MM.1S (cell line): Measurements from ENCODE around the gene RNF126.

Experiments
- EZH2 ChIP-seq: fragments of 300-600 bp; sonication (generic); optimal IDR thresholded peaks from 2 replicates; pipeline ENCODE3; 2017; ENCODE audit warnings: low read depth, mild to moderate bottlenecking, antibody characterized with exemption, low read length, mixed read lengths
- TF ChIP-seq, protein P1 (sequence below): fragments of 300-600 bp; sonication (generic); IDR thresholded peaks from 2 replicates; pipeline ENCODE4 v1.5.1; 2016; ENCODE audit warnings: antibody characterized with exemption, low read length, mixed read lengths

GRCh38 chr19:644789-645188 lies 18.2 kb downstream of the RNF126 start:
- no peak for TF ChIP-seq EZH2
- TF ChIP-seq, protein P1, sequence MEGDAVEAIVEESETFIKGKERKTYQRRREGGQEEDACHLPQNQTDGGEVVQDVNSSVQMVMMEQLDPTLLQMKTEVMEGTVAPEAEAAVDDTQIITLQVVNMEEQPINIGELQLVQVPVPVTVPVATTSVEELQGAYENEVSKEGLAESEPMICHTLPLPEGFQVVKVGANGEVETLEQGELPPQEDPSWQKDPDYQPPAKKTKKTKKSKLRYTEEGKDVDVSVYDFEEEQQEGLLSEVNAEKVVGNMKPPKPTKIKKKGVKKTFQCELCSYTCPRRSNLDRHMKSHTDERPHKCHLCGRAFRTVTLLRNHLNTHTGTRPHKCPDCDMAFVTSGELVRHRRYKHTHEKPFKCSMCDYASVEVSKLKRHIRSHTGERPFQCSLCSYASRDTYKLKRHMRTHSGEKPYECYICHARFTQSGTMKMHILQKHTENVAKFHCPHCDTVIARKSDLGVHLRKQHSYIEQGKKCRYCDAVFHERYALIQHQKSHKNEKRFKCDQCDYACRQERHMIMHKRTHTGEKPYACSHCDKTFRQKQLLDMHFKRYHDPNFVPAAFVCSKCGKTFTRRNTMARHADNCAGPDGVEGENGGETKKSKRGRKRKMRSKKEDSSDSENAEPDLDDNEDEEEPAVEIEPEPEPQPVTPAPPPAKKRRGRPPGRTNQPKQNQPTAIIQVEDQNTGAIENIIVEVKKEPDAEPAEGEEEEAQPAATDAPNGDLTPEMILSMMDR: no peak
